HL-60/S4 treated with phorbol 12-myristate 13-acetate at 8.2 ng/mL for 4 days and 3 days (cell line): Measurements from ENCODE around the gene DHRS4L2.
"Not testable (repeated sequence)": the region's sequence is repeated elsewhere in the genome, so short reads cannot be mapped to it uniquely, and the experiment has no call there.

ENCODE experiments used
- in situ Hi-C: fragments of 300-500 bp; cut with MboI; formaldehyde crosslinking; loops from 2 replicates; pipeline ENCODE4 v1.15.0; 2022; ENCODE audit warnings: low sequenced_read_pairs

Gene DHRS4L2

DNA sequence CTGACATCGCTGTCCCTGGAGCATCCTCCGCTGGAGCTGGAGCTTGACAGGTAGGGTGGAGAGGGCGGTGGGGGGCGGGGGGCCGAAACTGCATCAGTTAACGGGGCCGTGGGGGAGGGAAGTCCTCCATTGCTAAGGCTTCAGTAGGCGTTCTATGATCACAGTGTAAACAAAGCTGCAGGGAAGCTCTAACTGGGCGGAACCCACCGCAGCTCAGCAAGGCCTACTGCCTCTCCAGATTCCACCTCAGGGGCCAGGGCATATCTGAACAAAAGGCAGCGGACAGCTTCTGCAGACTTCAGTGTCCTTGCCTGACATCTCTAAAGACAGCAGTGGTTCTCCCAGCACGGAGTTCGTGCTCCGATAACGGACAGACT, 18.5 kb upstream of the DHRS4L2 start:
- in situ Hi-C loops, result not testable (repeated sequence)

DNA sequence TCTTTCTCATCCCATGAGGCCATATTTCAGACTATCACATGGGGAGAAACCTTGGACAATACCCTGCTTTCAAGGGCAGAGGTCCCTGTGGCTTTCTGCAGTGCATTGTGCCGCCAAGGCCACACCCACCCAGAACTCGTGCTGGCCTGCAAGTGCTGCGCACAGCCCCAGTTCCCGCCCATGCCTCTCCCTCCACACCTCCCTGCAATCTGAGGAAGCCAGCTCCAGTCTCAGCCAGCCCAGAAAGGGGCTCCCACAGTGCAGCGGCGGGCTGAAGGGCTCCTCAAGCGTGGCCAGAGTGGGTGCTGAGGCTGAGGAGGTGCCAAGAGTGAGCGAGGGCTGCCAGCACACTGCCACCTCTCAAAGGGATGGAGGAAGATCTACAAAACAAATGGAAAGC, 15.6 kb upstream of the DHRS4L2 start:
- in situ Hi-C loops, result not testable (repeated sequence)

DNA sequence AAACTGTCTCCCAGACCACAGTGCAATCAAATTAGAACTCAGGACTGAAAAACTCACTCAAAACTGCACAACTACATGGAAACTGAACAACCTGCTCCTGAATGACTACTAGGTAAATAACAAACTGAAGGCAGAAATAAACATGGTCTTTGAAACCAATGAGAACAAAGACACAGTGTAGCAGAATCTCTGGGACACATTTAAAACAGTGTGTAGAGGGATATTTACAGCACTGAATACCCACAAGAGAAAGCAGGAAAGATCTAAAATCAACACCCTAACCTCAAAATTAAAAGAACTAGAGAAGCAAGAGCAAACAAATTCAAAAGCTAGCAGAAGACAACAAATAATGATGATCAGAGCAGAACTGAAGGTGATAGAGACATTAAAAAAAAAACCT, 14.7 kb upstream of the DHRS4L2 start:
- in situ Hi-C loops, result not testable (repeated sequence)

DNA sequence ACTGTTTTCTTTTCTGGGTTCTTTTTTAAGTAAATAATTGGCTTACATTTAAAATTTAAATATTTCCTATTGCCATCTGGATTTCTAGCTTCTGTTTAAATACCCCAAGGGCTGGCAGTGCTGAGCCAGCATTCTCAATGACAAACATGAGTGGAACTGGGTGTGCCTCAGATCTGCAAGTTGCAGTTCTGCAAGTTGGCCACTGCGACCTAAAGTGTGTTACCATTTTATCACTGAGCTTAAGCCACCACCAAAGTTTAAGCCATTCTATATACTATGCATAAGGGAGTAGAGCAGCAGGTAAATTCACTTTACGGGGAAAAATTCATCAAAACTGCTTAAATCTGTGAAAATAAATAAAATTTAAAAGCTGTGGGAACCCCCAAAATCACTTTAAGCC, 11.5 kb upstream of the DHRS4L2 start:
- in situ Hi-C loops, result not testable (repeated sequence)

DNA sequence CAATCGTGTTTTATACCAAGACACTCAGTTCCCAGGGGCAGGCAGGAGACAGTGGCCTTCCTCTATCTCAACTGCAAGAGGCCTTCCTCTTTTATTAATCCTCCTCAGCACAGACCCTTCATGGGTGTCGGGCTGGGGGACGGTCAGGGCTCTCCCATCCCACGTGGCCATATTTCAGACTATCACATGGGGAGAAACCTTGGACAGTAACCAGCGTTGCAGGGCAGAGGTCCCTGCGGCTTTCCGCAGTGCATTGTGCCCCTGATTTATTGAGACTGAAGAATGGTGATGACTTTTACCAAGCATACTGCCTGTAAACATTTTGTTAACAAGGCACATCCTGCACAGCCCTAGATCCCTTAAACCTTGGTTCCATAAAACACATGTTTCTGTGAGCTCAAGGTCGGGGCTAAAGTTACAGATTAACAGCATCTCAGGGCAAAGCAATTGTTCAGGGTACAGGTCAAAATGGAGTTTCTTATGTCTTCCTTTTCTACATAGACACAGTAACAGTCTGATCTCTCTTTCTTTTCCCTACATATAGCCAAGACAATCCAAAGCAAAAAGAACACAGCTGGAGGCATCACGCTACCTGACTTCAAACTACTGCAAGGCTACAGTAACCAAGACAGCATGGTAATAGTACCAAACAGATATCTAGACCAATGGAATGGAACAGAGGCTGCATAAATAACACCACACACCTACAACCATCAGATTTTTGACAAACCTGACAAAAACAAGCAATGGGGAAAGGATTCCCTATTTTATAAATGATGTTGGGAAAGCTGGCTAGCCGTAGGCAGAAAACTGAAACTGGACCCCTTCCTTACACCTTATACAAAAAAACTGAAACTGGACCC, 6.5 kb upstream of the DHRS4L2 start:
- in situ Hi-C loops, result not testable (repeated sequence)

DNA sequence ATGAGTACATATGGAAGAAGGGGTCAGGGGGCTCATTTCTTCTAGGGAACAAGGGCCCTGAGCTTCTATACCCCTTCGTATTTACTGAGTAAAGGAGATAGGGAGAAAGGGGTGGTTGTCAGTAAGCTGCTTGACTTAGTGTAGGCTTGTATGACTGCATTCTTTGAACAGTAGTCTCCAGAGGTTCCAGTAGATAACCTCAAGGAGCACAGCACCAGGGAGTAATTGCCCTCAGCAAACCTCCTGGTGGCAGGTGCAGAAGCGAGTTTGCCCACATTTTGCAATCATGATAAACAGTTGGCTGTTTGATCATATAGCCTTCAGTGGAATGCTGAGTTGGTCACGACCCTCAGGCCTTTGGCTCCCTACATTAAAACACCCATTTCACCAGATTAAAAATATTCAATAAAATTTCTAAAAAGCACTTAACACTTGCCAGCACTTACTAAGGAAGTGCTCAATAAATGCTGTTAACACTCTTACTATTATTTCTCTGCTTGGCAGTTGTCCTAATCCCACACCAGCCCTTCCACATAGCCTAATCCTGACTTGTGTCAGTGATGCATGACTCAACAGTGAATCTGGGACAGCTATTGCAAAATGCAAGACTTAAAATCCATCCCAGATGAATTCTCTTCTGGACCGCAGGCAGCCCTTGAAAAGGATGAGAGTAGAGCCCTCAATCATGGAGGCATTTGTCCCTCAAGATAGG, 3.7 kb upstream of the DHRS4L2 start:
- in situ Hi-C loops, result no loop called here

DNA sequence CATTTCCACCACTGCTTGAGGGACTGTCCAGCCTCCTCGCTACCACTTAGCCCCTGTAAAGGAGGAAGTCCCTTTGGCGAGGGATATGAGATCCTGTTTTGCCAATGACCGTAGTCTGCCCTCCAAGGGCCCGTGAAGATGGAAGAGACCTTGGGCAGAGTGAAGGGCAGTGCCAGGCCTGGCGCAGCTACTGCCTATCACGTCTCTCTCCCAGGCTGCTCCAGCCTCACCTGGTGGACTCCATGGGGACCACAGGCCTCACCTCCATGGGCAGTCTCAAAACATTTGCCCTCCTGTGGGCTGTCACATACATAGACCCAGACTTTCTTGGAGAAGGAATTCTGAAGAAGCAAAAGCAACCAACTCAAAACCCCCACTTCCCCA, 514 bp upstream of the DHRS4L2 start:
- in situ Hi-C loops, result not testable (repeated sequence)

DNA sequence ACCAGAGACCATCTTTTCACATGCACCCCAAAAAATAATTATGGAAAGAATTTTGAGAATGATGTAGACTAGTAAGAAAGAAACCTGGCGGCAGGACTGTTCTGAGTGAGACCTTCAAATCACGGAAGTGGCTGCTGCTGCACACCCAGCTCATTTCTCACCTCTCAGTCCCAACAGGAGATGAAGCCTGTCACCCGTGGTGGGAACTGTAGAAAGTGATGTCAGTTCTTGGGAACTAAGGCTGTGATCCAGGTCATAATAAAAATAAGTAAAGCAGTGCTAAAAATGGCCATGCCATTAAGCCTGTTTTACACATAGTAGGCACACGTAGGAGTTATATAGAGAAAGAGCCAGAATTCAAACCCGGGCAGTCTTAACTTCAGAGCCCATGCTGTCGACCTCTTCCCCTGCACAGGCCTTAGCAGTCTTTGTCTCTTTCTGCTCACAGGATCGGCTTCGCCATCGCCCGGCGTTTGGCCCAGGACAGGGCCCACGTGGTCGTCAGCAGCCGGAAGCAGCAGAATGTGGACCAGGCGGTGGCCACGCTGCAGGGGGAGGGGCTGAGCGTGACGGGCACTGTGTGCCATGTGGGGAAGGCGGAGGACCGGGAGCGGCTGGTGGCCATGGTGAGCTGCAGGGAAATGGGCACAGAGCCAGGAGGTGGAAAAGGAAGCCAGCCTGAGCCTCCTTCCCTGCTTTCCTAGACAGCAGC, 1.2 kb downstream of the DHRS4L2 start:
- in situ Hi-C loops, result not testable (repeated sequence)

DNA sequence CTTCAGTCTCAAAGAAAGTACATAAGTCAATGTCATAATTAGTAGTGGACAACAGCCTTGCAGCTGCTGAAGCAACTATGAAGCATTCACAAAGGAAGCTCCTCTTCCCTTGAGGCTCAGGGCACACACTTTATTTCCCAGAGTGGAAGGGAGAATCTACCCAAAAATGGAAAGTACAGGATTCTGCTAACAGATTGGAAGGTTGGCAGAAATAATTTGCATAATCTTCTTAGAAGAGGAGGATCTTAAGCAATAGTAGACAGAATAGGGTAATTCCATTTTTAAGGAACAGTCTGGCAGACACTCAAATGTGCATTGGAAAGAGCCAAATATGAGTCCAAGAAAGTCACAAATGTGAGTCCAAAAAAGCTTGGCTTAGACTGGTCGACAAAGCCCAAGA, 2.2 kb downstream of the DHRS4L2 start:
- in situ Hi-C loops, result not testable (repeated sequence)

DNA sequence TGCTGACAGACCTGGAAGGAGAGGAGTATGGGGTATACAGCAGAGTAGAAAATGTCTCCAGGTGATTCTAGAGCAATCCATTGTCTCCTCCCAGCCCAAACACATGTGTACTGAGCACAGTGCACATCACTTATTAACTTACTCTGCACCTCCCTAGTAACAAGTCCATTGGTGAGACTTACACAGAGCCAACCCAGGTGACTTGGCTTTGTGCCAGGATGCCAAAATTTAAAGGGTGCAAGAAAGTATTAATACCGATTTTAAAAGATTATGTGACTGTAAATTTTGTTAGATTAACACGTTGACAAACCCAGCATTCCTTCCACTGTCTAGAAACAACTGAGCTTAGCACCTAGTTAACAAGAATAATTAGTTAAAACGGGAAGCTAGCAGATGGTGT, 4.3 kb downstream of the DHRS4L2 start:
- in situ Hi-C loops, result not testable (repeated sequence)

DNA sequence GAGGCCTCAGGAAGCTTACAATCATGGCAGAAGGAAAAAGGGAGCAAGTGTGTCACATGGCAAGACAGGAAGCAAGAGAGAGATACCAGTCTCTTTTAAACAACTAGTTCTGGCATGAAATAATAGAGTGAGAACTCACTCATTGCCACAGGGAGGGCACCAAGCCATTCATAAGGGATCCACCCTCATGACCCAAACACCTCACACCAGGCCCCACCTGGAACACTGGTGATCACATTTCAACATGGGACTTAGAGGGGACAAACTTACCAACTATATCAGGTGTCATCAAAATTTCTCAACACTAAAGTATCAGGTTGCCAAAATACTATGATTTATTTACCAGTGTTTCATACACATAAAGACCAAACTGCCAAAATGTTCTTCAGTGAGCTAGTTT, 7.3 kb downstream of the DHRS4L2 start:
- in situ Hi-C loops, result not testable (repeated sequence)

DNA sequence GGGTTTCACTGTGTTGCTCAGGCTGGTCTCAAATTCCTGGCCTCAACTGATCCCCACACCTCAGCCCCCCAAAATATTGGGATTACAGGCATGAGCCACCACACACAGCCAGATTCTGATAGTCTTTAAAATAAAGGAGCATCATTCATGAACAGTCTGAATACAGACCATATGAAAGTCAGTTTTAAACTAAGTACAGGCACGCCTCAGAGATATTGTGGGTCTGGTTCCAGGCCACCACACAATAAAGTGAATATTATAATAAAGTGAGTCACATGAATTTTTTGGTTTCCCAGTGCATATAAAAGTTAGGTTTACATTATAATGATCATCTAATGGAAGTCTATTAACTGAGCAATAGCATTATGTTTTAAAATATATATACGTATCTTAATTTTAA, 8.1 kb downstream of the DHRS4L2 start:
- in situ Hi-C loops, result not testable (repeated sequence)

DNA sequence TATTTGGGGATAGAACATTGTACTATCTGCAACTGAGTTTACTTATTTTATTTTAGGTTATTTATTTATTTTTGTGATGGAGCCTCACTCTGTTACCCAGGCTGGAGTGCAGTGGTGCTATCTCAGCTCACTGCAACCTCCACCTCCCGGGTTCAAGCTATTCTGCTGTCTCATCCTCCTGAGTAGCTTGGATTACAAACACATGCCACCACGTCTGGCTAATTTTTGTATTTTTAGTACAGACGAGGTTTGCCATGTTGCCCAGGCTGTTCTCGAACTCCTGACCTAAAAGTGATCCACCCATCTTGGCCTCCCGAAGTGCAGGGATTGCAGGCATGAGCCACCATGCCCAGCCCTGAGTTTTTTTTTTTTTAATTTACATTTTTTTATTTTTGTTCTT, 10.9 kb downstream of the DHRS4L2 start:
- in situ Hi-C loops, result not testable (repeated sequence)

DNA sequence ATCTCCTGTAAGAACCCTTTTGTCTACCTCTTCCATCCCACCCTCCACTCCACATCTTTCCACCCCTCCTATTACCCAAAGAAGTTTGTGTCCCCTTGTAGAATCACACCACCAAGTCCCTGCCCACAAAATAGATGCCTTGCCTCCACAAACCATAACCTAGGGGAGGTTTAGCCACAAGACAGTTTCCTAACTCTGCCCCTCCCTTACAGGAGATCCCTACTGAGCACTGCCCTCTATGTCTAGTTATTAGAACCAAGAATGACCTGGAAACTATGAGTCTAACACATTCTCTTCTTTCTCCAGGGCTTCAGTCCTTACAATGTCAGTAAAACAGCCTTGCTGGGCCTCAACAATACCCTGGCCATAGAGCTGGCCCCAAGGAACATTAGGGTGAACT, 12.3 kb downstream of the DHRS4L2 start:
- in situ Hi-C loops, result not testable (repeated sequence)

DNA sequence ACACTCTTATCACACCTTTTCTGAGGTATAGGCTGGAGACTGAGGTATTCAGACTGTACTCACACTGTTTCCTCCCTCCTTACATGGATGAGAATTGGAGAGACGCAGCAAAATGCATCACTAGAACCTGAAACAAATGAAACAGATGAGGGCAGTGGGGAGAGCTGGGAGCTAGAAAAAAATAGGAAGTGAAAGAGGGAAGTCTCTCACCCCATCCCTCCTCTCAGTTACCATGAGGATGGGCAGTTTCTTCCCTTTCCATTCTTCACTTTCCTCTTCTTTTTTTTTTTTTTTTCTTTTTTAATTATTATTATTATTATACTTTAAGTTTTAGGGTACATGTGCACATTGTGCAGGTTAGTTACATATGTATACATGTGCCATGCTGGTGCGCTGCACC, 12.9 kb downstream of the DHRS4L2 start:
- in situ Hi-C loops, result not testable (repeated sequence)

DNA sequence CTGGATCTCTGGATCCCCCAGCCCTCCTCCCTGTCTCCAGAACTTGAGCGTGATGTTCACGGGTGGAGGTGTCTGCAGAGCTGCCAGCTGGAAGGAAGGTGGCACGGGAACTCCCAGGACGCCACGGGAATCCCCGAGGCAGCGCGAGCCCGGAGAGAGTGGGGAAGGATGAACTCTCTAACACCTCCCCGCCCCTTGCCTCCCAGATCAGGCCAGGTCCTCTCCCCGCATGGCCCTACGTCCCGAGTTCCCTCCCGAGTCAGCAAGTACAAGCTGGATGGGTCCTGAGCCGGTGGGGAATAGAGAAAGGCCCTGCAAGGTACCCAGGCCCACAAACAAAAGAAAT, 17.7 kb downstream of the DHRS4L2 start:
- in situ Hi-C loops, result not testable (repeated sequence)

DNA sequence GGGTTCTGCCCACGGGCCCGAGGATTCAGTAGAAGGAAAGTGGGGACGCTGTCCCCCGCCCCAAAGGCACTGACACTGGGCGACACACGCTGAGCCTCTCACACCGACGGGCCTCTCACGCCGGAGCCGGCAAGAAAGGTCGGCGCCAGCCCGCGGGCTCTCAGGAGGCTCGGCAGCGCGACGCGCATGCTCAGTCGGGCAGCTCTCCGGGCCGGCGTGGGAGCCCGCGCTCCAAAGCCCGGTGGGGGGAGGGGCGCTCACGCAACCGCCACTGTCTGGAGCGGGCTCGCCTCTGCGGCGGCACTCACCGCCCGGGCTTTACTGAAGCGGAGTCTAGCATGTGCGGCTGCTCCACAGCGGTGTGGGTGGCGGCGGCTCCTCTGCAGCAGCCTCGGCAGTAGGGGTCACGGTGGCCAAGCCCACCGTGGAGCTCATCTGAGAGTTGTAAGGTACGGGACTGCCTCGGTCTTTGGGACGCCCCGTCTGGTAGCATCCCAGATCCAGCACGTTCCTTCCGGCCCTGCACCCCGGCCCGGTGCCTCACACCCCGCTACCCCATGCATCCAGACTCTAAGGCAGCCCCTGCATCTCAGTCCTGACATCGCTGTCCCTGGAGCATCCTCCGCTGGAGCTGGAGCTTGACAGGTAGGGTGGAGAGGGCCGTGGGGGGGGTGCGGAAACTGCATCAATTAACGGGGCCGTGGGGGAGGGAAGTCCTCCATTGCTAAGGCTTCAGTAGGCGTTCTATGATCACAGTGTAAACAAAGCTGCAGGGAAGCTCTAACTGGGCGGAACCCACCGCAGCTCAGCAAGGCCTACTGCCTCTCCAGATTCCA, 18.3 kb downstream of the DHRS4L2 start:
- in situ Hi-C loops, result not testable (repeated sequence)

DNA sequence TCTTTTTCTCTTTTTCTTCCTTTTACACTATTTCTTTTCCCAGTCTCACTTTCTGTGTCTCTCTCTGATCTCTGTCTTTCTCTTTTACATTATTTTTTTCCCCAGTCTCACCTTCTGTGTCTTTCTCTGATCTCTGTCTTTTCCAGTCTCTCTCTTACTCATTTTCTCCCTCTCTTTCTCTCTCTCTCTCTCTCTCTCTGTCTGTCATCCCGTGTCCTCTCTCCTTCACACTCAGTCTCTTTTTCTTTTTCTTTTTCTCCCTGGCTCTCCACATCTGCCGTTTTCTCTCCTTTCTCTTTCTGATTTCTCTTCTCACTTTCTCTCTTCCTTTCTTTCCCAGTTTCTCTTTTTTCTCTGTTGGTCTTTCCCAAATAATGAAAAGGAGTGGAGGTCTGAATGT, 22.3 kb downstream of the DHRS4L2 start:
- in situ Hi-C loops, result no loop called here

DNA sequence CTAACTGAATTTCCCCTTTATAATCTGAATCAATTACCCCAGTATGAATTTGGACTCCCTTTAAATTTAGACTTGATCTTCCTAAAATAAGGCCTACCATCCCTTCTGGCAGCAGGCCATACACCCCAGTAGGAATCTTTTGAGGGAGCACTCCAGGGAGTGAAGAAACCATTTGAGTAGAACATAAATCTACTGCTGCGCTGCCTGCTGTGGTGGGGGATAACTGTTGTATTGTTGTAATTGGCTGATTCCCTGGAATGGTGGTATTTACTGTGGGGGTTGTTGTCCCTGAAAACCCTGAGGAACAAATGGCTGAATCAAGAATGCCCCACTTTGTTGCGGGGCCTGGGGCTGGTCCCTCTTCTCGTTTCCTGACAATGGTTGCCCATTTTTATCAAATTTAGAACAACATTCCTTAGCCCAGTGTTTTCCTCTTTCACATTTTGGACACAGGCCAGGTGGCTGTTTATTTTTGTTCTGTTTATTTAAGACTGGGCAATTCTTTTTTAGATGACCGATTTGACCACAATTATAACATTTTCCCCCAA, 24.1 kb downstream of the DHRS4L2 start:
- in situ Hi-C loops, result not testable (repeated sequence)

DNA sequence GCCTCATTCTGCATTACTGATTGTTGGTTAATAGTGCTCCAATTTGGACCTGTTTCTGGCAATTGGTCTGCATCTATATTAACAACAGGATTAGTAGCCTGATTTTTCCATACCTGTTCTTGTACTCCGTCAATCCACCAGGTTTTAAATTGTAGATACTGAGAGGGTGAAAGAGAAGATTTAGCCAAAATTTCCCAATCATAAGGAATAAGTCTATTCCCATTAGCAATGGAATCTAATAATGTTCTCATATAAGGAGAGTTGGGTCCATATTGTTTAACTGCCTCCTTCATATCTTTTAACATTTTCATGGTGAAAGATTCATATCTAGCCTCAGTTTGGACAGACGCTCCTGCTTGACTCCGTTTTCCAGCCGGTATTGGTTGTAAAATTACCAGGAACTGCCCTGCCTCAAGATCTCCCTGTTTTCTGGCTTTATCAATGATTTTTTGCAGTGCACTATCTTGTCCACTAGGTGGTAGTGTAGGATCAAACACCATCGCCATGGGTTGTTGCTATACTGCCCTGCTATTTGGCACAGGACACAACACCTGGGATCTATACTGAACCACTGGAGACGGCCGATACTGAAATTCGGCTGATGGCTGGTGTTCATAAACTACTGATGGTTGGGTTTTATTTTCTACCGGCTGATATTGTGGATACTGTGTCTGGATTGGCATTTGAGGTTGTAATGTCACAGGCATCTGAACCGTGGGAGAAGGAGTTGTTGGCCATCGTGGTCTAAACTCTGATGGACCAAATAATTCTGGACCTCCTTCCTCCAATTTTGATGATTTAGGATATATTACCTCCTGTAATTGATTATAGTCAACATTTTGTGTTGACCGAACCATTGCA, 25.2 kb downstream of the DHRS4L2 start:
- in situ Hi-C loops, result no loop called here
